ENCODE results near the gene CRYL1. TPM values are rescaled to one million over a fixed set of nuclear protein-coding genes. Genes with fewer than 3 reads are reported as not detected.

Gene CRYL1
- total RNA-seq, 6 experiments from 2014 or later, result 10.9 to 13.2 (median 12.0) TPM

GRCh38 chr13:20498129-20498528, 27.5 kb downstream of the CRYL1 start:
- no peak for TF ChIP-seq CTCF (IDR thresholded peaks at IDR 0.05)
- peaks cover 20% of the 10 kb centered on the region; the same call in 1 of the 2 replicates for H3K36me3 Mint-ChIP-seq (ENCODE audit: low read depth)
- no peaks in the 10 kb centered on the region for H3K9me3 Mint-ChIP-seq
- peaks cover 30% of the 10 kb centered on the region for H3K4me1 Mint-ChIP-seq (ENCODE audit: low read depth)
- H3K27ac Mint-ChIP-seq, result no peak overlapping the region
- no peaks in the 10 kb centered on the region; the same call in 1 of the 2 replicates for H3K27me3 Mint-ChIP-seq (ENCODE audit: insufficient read depth)
- H3K4me3 Mint-ChIP-seq, result no peak overlapping the region
- no peak for DNase-seq

- Mint-ChIP-seq H3K36me3 (ENCODE audit: low read depth) (peaks cover 20% of the 10 kb centered on the region; the same call in 1 of the 2 replicates), H3K4me3 (no peak overlapping the region), H3K27me3 (ENCODE audit: insufficient read depth) (no peaks in the 10 kb centered on the region; the same call in 1 of the 2 replicates), H3K27ac (no peak overlapping the region), H3K4me1 (ENCODE audit: low read depth) (peaks cover 38% of the 10 kb centered on the region), H3K9me3 (no peaks in the 10 kb centered on the region)
- TF ChIP-seq CTCF (IDR thresholded peaks at IDR 0.05), result no peak
- DNase-seq, result no peak
These were observed 28.5 kb downstream of the CRYL1 start for GRCh38 chr13:20497006-20497775.

GRCh38 chr13:20495087-20496023, 30.3 kb downstream of the CRYL1 start:
- TF ChIP-seq CTCF (IDR thresholded peaks at IDR 0.05), result peak; percentile 98
- no peaks in the 10 kb centered on the region; the same call in 1 of the 2 replicates for H3K27me3 Mint-ChIP-seq (ENCODE audit: insufficient read depth)
- H3K27ac Mint-ChIP-seq, result peak overlapping the region; percentile 73
- H3K4me3 Mint-ChIP-seq, result peak overlapping the region; percentile 69
- peaks cover 8% of the 10 kb centered on the region; the same call in 1 of the 2 replicates for H3K36me3 Mint-ChIP-seq (ENCODE audit: low read depth)
- peak; percentile 68 for DNase-seq
- H3K9me3 Mint-ChIP-seq, result no peaks in the 10 kb centered on the region
- H3K4me1 Mint-ChIP-seq (ENCODE audit: low read depth), result peaks cover 28% of the 10 kb centered on the region

GRCh38 chr13:20494656-20495055, 31.0 kb downstream of the CRYL1 start:
- H3K4me1 Mint-ChIP-seq (ENCODE audit: low read depth), result peaks cover 21% of the 10 kb centered on the region
- H3K9me3 Mint-ChIP-seq, result no peaks in the 10 kb centered on the region
- TF ChIP-seq CTCF (IDR thresholded peaks at IDR 0.05), result no peak
- no peaks in the 10 kb centered on the region; the same call in 1 of the 2 replicates for H3K27me3 Mint-ChIP-seq (ENCODE audit: insufficient read depth)
- no peak for DNase-seq
- no peak overlapping the region for H3K27ac Mint-ChIP-seq
- peaks cover under 1% of the 10 kb centered on the region; the same call in 1 of the 2 replicates for H3K36me3 Mint-ChIP-seq (ENCODE audit: low read depth)
- no peak overlapping the region for H3K4me3 Mint-ChIP-seq

GRCh38 chr13:20492641-20493040, 33.0 kb downstream of the CRYL1 start:
- peaks cover 20% of the 10 kb centered on the region for H3K4me1 Mint-ChIP-seq (ENCODE audit: low read depth)
- TF ChIP-seq CTCF (IDR thresholded peaks at IDR 0.05), result peak; percentile 83
- H3K27me3 Mint-ChIP-seq (ENCODE audit: insufficient read depth), result no peaks in the 10 kb centered on the region; the same call in 1 of the 2 replicates
- no peaks in the 10 kb centered on the region for H3K9me3 Mint-ChIP-seq
- H3K36me3 Mint-ChIP-seq (ENCODE audit: low read depth), result no peaks in the 10 kb centered on the region
- H3K27ac Mint-ChIP-seq, result no peak overlapping the region
- H3K4me3 Mint-ChIP-seq, result no peak overlapping the region
- peak; percentile 31 for DNase-seq
